Upper lobe of left lung (tissue), 4 donors: ENCODE data around the gene IL13.

Source experiments
- CTCF ChIP-seq, 6 experiments: fragments of 450-650 bp in 4 of 6; fragments of 200-600 bp in 2 of 6; sonication (generic) in 2 of 6; IDR thresholded peaks; one replicate each; pipeline ENCODE4 v1.5.1; 2016 to 2019; ENCODE audit warnings: antibody characterized with exemption in 6 of 6
- EP300 ChIP-seq, 4 donors: sonication (generic); formaldehyde crosslinking; IDR thresholded peaks; one replicate each; pipeline ENCODE4 v1.5.1; 2017; ENCODE audit warnings: antibody characterized with exemption in 4 of 4, control low read depth in 2 of 4
- POLR2A ChIP-seq, 4 donors: fragments of 450-650 bp; IDR thresholded peaks; one replicate each; pipeline ENCODE4 v1.5.1; 2016 to 2017; ENCODE audit warnings: antibody characterized with exemption in 4 of 4, mild to moderate bottlenecking in 2 of 4
- POLR2AphosphoS5 ChIP-seq, 2 donors: sonication (generic); formaldehyde crosslinking; IDR thresholded peaks; one replicate each; pipeline ENCODE4 v1.5.1; 2017; ENCODE audit warnings: antibody characterized with exemption in 2 of 2

- TF ChIP-seq CTCF (IDR thresholded peaks at IDR 0.05) (no peak), EP300 (IDR thresholded peaks at IDR 0.05) (no peak), POLR2A (IDR thresholded peaks at IDR 0.05) (no peak), POLR2AphosphoS5 (IDR thresholded peaks at IDR 0.05) (no peak)
Measured at GRCh38 chr5:132684922-132685720, 27.1 kb downstream of the IL13 start.
